Measurements from ENCODE around the gene MBD6. TPM values are rescaled to one million over a fixed set of nuclear protein-coding genes. Genes with fewer than 3 reads are reported as not detected.

Gene MBD6
- total RNA-seq, 6 donors from 2014 or later: 25.1 to 184 (median 94.7) TPM

- 92 to 96% methylated on average over 8 to 9 of the region's 9 CpGs for WGBS, 2 donors
- no peak overlapping the region for H3K27ac ChIP-seq
- no peaks in the 10 kb centered on the region for H3K27me3 ChIP-seq
- no peak for ATAC-seq (ENCODE audit: low FRiP score in 2 of 2)
- peaks cover 19 to 33% (median 22%) of the 10 kb centered on the region in 4 donors for H3K4me1 ChIP-seq
- H3K4me3 ChIP-seq: no peak overlapping the region
- peaks cover 21 to 86% (median 62%) of the 10 kb centered on the region in 4 donors for H3K36me3 ChIP-seq
- TF ChIP-seq EP300 (IDR thresholded peaks at IDR 0.05): no peak
- no peak for TF ChIP-seq CTCF (IDR thresholded peaks at IDR 0.05)
- TF ChIP-seq POLR2A (IDR thresholded peaks at IDR 0.05): no peak
- no peak for TF ChIP-seq POLR2AphosphoS5 (IDR thresholded peaks at IDR 0.05)
- H3K9me3 ChIP-seq: no peaks in the 10 kb centered on the region
- DNase-seq: no peak
These were observed 7.8 kb upstream of the MBD6 start for GRCh38 chr12:57514720-57515407.

- Histone ChIP-seq H3K9me3 (no peaks in the 10 kb centered on the region), H3K27me3 (no peaks in the 10 kb centered on the region), H3K4me3 (no peak overlapping the region), H3K27ac (no peak overlapping the region), H3K4me1 (peaks cover 19 to 33% (median 22%) of the 10 kb centered on the region in 4 donors), H3K36me3 (peaks cover 21 to 80% (median 61%) of the 10 kb centered on the region in 4 donors)
- WGBS, 2 donors: 67 to 83% methylated on average over 3 of the region's 3 CpGs
- ATAC-seq (ENCODE audit: low FRiP score in 2 of 2) (no peak), DNase-seq (no peak)
- TF ChIP-seq CTCF (IDR thresholded peaks at IDR 0.05): no peak
- TF ChIP-seq POLR2AphosphoS5 (IDR thresholded peaks at IDR 0.05): no peak
- no peak for TF ChIP-seq EP300 (IDR thresholded peaks at IDR 0.05)
- TF ChIP-seq POLR2A (IDR thresholded peaks at IDR 0.05): no peak
These were observed 7.2 kb upstream of the MBD6 start for GRCh38 chr12:57515408-57515933.

GRCh38 chr12:57515934-57516541 lies 6.6 kb upstream of the MBD6 start:
- 78 to 81% methylated on average over 11 of the region's 11 CpGs for WGBS, 2 donors
- Histone ChIP-seq H3K4me3 (no peak overlapping the region), H3K9me3 (no peaks in the 10 kb centered on the region), H3K27me3 (no peaks in the 10 kb centered on the region), H3K36me3 (peaks cover 21 to 74% (median 59%) of the 10 kb centered on the region in 4 donors), H3K4me1 (peaks cover 21 to 36% (median 25%) of the 10 kb centered on the region in 4 donors), H3K27ac (no peak overlapping the region)
- TF ChIP-seq CTCF (IDR thresholded peaks at IDR 0.05): no peak
- TF ChIP-seq POLR2A (IDR thresholded peaks at IDR 0.05): no peak
- DNase-seq (no peak), ATAC-seq (ENCODE audit: low FRiP score in 2 of 2) (no peak)

- ATAC-seq (ENCODE audit: low FRiP score in 2 of 2) (no peak), DNase-seq (no peak)
- Histone ChIP-seq H3K4me1 (peaks cover 27 to 42% (median 31%) of the 10 kb centered on the region in 4 donors), H3K36me3 (peaks cover 21 to 68% (median 53%) of the 10 kb centered on the region in 4 donors), H3K4me3 (no peak overlapping the region), H3K27me3 (no peaks in the 10 kb centered on the region), H3K27ac (peak overlapping the region in 2 of 4 donors; percentile 50 to 99), H3K9me3 (no peaks in the 10 kb centered on the region)
- no peak for TF ChIP-seq POLR2A (IDR thresholded peaks at IDR 0.05)
- TF ChIP-seq POLR2AphosphoS5 (IDR thresholded peaks at IDR 0.05): no peak
- TF ChIP-seq EP300 (IDR thresholded peaks at IDR 0.05): no peak
- TF ChIP-seq CTCF (IDR thresholded peaks at IDR 0.05): no peak
- 84% methylated on average over 11 of the region's 11 CpGs for WGBS, 2 donors
These were observed 5.9 kb upstream of the MBD6 start for GRCh38 chr12:57516617-57517153.

Measured in upper lobe of left lung (tissue), 6 donors.